Astrocyte of the hippocampus (primary cell): ENCODE results near the gene ABCA2.

Experiments used
- DNase-seq: peaks from one replicate; pipeline ENCODE4 v3.0.0; 2011; ENCODE audit warnings: low read depth, low spot score

ABCA2 gene

DNA sequence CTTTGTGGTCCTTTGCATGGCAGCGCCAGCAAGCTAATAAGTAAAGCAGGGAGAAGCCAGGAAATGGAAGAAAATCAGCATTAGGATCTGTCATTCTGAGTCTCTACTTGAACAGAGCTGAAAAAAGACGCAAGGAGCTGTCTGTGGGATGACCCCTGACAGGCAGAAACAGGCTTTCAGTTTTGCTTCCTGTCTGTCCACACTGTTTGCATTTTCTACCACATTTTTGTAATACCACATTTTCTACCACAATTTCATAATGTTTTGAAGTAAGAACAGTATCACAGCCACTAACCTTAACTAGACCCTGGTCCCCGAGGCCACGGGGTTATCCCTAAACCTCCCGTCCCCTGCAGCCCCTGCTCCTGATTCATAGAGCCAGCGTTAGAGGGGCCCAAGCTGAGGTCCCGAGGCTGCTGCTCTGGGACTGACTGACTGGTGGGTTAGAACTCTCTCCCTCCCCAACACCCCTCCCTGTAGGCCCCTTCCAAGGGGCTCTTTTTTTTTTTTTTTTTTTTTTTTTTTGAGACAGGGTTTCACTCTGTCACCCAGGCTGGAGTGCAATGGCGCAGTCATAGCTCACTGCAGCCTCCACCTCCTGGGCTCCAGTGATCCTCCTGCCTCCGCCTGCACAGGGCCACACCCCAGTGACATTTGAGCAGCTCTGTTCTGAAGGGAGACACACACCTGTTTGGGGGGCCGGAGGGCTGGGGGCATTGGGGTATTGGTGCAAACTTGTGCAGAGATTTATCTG lies 27.7 kb downstream of the ABCA2 start:
- no peak for DNase-seq

DNA sequence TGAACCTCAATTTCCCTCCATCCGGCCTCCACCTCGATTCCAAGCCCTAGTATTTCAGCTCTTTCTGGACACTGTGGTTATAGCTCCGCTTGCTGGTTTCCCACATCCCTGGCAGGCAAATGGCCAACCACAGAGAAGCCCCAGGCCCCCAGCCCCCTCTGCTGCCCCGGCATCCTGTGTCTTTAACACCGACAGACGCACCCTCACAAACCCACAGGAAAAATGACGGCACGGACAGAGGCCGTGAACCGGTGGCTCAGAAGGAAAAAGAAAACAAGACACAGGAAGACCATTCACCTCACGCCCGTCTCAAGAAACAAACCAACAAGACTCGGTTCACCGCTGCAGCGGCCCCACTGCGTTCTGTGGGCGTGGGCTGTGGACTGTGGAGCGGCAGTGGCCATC lies 30.2 kb downstream of the ABCA2 start:
- DNase-seq = peak; percentile 43

DNA sequence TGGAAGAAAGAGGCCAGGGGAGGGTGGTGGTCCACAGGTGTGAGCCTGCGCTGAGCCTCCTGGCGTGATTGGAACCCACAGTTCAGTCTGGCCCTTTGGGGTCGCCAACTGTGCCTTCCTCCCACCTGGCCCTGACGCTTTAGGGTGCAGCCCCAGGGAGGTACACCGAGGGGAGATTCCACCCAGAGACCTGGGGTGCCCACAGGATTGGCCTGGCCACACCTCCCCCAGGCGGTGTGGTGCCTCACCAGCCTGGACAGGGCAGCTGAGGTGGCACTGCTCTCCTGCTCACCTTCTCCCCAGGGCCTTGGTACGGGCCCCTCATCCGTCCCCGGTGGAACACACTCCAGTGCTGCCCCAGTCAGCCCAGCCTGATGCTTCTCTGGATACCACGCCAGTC lies 30.7 kb downstream of the ABCA2 start:
- no peak for DNase-seq

DNA sequence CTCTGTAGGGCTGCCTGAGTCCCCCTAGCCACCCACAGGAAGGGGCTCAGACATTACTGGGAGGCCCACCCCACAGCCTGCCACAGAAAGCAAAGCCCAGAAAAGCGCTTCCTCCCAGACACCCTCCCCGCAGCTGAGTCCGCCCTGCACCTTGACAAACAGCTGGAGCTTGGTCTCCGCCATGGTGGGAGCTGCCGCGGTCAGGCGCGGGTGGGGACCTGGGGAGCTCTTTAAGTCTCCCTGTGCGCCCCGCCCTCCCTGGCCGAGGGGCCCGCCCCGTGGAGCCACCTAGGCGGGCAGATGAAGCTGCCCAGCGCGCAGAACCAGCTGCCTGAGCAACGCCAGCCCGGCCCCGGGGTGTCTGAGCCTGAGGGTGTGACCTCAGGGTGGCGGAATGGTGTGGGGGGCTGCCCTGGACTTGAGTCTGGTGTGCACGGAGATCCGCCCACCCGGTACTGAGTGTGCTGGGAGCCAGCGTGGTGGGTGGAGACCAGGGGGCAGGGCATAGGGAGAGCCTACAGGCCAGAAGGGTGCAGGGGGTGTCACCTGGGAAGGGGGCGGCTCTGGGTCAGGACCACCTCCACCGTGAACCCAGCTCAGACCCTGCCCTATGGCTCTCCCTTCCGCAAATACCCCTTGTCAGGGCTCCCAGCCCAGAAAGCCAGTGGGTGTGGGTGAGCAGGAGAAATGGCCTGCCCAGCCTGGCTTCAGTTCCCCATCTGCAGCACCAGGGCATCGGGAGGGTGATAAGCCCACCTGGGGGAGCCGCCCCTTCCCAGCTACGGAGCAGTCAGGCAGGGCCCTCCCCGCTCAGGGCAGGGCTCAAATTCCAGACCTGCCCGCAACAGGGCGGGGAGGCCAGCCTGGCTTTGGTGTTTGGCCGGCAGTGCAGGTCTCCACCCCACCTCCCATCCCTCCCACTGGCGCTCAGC lies 31.4 kb downstream of the ABCA2 start, which contains the start of gene CLIC3:
TSS of gene CLIC3 (minus strand) at position 208 of the 932 bp plus-strand sequence. CDS start at position 183, 25 bp downstream.
- peak; percentile 55 for DNase-seq

DNA sequence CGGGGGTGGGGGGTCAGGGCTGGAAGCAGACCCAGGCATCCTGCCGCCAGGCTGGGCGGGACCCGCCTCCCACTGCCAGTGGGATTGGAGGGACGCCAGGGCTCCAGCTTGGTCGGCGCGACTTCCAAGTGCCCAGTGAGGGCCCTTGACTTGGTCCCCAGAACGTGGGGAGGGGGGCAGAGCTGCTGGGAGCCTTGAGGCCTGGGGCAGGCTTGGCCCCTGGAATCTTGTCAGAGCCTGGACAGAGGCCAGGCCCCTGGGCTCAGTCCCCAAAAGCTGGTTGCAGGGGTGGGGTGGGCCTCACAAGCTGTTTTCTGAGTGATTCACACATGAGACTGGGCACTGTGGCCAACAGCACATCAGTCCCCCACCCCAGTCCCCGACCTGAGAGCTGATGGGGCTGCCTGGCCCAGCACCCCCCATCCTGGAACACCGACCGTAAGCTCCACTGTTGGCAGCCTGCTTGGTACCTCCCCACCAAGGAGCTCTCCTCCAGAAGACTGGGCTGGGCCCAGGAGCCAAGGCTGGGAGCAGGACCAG lies 32.2 kb downstream of the ABCA2 start:
- peak; percentile 72 for DNase-seq

DNA sequence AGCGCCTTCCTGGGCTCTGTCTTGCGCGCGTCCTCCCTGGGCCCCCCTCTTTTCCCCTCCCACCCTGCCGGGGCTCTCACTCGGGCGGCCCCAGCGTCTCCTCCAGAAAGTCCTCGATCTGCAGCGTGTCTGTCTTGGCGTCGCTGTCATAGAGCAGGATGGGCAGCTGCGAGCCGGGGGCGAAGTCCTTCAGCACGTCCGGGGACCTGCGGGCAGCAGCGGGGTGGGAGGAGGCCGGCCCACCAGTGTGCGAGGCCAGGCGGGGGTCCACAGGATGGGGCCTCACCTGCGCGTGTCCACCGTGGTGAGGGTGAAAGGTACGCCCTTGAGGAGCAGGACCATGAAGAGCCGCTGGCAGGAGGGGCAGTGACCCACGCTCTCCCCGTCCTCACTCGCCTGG lies 32.7 kb downstream of the ABCA2 start:
- peak; percentile 36 for DNase-seq

DNA sequence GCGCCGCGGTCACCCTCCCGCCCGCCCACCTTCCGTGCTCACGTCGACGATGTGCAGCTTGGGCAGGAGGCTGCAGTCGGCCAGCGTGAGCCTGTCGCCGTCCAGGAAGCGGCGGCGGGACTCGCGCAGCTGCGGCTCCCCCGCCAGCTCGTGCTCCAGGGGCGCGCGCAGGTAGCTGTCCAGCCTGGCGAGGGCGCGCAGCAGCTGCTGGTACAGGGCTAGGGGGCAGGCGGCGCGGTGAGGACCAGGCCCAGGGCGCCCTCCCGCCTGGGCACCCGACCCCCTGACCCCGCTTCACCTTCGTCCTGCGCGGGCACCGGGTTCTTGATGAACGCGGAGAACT lies 33.2 kb downstream of the ABCA2 start:
- DNase-seq = peak; percentile 34

DNA sequence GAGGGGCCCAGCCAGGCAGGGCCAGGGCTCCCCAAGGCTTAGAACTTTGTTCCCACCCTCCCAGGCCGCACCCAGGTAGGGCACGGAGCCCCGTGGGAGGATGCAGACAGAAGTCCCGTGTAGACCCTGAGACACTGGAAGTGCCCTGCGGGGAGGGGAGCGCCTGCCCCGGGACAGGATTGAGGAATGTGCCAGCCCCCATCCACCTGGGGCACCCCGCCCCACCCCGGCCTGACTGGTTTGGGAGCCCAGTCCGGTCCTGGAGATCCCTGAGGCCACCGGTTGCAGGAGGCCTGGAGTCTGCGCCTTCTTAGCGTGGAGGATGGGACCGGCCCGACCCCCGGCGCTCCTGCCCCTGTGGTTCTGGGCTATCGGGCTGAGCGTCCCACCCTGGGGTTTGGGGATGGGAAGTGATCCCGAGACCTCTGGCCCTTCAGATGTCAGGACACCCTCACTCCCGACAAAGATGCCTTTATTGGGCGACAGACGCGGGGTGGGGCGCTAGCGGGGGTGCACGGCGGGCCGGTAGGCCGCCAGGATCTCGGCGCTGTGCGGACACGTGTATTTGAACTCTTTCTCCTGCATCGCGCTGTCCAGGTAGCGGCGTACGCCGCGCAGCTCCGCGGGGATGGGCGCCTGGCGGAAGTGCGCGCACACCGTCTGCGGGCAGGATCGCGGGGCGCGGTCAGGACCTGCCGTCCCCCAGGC lies 33.7 kb downstream of the ABCA2 start:
- no peak for DNase-seq

DNA sequence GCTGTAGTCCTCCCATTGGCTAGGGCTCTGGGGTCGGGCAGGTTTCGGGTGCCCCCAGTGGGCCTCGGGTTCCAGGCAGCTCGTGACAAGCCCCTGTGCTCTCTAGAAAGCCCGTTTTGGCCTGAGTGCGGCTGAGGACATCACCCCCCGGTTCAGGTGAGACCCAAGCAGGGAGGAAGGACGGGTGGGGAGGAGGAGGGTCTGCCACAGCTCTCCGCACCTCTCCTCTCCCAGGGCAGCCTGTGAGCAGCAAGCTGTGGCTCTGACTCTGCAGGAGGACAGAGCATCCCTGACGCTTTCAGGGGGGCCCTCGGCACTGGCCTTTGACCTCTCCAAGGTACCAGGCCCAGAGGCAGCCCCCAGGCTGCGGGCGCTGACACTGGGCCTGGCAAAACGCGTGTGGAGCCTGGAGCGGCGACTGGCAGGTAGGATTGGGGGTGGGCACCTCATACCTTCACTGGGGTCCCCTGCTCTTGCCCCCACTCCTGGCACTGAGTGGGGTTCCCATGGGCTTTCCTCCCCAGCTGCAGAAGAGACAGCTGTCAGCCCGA lies 35.1 kb downstream of the ABCA2 start:
- DNase-seq = no peak

DNA sequence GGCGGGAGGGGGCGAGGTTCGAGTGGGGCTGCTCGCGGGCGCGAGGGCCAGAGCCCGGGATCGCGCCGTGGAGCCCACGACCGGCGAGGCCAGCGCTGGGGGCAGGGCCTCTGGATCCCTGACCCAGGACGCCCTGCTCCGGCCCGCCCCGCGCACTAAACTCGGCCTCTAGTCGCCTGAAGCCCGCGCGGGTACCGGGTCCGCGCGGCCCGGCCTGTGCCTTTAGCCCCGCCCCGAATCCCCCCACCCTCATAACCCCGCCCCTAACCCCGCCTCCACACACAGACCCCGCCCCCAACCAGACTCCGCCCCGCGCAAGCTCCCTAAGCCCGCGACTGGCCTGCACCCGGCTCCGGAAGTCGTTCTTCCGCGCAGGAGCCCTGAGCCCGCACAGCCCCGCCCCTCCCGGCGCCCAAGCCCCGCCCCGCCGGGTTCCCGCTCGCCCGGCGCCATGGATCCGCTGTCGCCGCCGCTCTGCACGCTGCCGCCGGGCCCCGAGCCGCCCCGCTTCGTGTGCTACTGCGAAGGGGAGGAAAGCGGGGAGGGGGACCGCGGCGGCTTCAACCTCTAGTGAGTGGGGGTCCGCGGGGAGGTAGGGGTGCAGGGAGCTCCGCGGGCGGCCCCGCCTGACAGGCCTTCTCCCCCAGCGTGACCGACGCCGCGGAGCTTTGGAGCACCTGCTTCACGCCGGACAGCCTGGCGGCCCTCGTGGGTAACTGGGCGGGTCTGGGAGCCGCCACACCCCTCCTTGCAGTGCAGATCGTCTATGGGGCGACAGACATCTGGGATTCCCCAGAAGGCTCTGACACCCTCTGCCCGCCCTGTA lies 35.8 kb downstream of the ABCA2 start, which contains the start of gene PAXX:
TSS of gene PAXX (plus strand) at position 430 of the 826 bp plus-strand sequence. CDS start at position 452, 22 bp downstream.
- peak; percentile 94 for DNase-seq

DNA sequence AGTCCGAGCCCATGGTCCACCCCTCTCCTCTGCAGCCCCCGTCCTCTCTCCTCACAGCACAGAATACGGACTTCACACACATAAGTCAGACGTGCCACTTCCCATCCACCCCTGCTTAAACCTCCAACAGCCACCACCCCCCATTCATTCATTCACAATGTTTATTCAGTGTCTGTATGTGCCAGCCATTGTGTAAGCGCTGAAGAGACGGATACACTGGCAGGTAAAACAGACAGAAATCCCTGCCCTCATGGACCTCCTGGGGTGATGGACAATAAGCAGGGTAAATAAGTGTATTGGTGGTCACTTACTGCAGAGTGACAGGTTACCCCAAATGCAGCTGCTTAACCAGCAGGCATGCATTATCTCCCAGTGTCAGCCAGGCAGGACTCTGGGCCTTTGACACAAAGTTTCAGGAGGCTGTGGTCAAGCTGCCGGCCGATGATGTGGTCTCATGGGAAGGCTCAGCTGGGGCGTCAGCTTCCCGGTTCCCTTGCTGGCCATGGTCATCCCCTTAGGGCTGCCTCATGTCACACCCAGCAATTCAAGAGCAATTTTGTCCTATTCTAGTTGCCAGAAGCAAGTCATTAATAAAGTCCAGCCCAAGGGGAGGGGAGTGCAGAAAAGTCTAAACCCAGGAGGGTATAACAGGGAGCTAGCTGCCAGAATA lies 37.7 kb downstream of the ABCA2 start:
- DNase-seq = no peak

DNA sequence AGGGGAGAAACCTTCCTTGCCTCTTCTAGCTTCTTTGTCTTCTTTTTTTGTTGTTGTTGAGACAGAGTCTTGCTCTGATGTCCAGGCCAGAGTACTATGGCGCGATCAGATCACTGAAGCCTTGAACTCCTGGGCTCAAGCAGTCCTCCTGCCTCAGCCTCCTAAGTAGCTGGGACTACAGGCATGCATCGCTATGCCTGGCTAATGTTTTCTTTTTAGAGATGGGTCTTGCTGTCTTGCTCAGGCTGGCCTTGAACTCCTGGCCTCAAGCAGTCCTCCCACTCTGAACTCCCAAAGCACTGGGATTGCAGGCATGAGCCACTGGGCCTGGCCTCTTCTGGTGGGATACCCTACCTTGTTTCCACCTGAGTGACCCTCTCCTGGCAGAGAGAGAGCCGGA lies 39.2 kb downstream of the ABCA2 start:
- no peak for DNase-seq

DNA sequence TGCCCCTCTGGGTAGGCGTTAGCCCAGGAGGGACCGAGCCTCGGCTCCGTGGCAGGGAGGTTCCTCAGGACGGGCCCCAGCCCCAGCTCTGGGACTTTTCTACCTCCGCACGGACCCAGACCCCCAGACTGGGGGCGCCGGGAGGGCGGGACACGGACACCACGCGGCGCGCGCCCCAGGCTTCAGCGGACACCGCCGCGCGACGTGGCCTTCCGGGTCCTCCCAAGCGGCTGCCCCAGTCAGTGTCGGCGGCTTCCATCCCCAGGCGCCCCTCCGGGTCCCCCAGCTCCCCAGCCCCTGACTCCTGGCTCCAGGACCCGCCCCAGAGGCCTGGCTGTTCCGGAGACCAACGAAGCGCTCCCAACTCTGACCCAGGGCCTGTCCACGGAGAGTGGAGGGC lies 42.2 kb downstream of the ABCA2 start:
- no peak for DNase-seq

DNA sequence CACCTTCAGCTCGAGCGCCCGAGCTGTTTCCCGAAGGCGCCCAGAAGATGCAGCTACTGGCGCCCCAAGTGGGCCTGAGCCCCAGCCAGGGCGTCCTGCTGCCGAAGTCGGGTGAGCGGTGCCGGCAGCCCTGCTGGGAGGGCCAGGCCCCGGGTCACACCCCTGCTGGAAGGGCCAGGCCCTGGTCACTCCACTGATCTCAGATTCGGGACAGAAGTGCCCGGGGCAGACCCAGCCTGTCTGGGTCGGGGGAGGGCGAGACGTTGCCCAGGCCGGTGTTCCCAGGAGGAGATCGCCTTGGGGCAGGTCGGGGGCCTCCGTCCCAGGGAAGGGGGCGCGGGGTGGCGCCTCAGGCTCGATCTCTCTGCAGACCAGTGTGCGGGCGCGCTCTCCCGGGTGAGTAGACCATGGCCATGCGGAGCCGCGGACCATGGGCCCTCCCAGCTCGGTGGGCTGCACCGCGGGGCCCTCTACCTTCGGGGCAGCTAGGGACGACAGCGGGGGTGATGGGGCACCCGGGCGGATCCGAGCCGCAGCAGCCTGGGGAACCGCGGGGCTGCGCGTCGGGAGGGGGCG lies 42.9 kb downstream of the ABCA2 start:
- no peak for DNase-seq

DNA sequence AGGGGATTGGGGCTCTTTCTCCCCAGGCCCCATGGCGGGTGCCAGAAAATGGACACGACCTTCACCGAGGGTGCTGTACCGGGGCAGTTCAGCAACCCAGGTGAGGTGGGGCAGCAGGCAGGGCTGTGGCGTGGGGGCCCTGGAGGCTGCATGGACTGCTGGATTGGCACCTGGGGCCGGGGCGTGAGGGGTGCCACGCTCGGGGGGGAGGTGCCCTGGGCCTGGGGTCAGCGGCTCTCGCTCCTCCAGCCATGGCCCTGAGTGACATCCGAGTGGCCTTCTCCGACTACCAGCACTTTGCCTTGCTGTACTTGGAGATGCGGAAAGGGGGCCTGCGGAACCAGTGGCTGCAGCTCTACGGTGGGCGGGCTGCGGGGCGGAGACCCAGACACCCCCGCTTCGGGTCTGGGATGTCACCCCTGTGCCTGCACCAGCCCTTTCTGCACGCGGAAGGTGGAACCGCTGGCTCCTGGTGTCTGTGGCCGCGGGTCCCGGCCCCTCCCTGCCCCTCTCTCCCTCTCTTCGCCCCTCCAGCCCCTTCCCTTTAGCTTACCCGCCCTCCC lies 43.5 kb downstream of the ABCA2 start:
- DNase-seq = no peak

DNA sequence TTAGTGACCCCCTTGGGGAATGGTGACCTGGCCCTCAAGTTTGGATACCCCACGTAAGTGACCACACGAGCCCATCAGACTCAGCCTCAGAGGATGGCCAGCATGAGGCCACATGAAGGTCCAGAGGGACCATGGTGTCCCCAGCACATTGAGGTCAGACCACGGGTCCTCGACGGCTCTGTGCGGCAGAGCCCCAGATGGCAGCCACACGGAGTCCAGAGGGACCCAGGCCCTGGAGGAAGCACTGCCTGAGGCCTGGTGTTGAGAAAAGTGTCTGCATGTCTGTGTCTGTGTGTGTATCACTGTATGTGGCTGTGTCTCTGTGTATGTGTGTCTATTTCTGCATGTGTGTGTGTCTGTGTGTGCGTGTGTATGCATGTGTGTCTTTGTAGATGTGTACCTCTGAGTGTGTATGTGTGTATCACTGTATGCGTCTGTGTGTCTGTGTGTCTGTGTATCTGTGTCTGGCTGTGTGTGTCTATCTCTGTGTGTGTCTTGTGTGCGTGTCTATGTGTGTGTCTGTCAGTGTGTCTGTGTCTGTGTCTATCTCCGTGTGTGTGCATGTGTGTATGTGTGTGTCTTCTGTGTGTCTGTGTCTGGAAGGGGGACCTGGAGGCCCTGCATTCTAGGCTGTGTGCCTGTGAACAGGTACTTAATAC lies 44.3 kb downstream of the ABCA2 start:
- no peak for DNase-seq

DNA sequence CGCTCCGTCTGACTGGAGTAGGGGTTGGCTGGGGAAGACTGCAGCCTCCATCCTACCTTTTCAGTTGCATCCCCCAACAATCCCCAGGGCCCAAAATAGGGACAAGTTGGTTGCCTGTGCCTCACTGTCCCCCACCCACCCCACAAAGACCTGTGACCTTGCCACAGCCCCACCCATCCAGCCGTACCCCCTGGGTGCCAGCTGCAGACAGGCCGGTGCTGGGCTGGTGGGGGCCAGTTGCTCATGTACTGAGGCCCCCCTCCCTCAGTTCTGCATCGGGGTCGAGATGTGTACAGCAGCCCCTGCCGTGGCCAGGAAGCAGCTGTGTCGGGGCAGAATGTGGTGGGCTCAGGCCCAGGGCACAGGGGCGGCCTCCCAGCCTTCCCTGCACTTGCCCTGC lies 44.9 kb downstream of the ABCA2 start:
- no peak for DNase-seq

DNA sequence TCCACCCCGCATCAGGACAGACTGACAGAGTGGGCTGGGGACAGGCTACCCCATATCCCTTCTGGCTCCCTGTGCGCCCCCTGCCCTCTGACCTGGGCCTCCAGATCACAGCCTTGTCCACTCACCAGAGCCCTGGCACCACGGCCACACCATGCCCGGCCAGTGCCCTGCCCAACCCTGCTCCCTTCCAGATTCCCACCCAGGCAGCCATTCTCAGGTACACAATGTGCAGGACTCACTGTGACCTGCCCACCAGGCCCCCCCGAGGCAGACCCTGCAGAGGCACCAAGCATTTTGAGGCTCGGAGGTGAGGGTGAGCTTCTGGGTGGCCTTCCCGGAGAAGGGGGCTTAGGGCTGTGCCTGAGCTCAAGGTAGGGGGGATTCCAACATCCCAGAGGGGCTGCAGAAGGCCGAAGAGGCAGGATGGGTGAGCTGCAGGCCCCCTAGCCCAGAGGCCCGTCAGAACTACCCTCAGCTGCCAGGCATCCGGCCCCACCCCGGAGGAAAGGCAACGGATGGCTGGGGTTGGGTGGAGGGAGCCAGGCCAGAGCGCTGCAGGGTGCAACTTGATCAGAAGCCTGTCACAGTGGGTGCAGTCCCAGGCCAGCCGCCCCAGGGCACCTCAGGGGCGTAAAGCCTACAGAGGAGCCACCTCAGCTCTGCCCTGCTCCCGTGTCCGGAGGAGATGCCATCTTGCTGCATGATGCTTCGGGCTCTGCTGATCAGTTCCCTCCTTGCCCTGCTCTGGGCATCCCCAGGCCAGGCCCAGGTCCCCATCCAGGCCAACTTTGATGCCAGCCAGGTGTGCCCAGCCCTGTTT lies 45.6 kb downstream of the ABCA2 start, which contains the start of gene LCNL1:
TSS of gene LCNL1 (plus strand) at position 762 of the 820 bp plus-strand sequence. CDS start 594 bp downstream, outside the sequence.
- no peak for DNase-seq
